Measurements from ENCODE around the gene WASHC2A.
"Not testable (repeated sequence)": the region's sequence is repeated elsewhere in the genome, so short reads cannot be mapped to it uniquely, and the experiment has no call there.

DNA sequence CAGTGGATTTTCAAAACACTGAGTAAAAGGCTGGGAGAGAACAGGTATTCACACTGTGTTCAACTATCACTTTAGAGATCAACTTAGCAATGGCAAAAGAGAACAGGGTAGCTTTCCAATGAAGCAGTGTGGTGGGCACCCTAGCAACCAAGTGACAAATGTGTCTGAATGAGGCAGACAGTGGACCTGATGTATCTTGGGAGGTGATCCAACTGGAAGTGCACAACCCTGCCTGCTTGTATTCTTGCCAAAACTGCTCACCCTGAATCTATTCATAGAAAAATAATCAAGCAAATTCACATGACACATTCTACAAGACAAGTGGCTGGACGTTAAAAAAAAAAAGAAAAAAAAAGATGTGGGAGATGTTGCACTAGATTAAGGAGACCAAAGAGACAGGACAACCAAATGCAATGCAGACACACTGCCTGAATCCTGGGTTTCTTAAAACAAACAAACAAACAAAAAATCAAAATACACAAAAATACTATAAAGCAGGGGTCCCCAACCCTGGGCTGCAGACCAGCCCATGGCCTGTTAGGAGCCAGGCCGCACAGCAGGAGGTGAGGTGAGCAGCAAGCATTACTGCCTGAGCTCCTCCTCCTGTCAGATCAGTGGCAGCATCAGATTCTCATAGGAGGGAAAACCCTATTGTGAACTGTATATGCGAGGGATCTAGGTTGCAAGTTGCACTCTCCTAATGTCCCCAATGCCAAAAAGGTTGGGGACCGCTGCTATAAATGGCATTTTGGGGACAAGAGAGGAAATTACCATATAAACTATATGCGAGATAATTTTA, 12.1 kb upstream of the WASHC2A start:
- TF ChIP-seq ZSCAN30 (tag by site-specific recombination; IDR thresholded peaks at IDR 0.05): not testable (repeated sequence)
- TF ChIP-seq, protein P1, sequence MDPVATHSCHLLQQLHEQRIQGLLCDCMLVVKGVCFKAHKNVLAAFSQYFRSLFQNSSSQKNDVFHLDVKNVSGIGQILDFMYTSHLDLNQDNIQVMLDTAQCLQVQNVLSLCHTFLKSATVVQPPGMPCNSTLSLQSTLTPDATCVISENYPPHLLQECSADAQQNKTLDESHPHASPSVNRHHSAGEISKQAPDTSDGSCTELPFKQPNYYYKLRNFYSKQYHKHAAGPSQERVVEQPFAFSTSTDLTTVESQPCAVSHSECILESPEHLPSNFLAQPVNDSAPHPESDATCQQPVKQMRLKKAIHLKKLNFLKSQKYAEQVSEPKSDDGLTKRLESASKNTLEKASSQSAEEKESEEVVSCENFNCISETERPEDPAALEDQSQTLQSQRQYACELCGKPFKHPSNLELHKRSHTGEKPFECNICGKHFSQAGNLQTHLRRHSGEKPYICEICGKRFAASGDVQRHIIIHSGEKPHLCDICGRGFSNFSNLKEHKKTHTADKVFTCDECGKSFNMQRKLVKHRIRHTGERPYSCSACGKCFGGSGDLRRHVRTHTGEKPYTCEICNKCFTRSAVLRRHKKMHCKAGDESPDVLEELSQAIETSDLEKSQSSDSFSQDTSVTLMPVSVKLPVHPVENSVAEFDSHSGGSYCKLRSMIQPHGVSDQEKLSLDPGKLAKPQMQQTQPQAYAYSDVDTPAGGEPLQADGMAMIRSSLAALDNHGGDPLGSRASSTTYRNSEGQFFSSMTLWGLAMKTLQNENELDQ (tag by site-specific recombination; IDR thresholded peaks at IDR 0.05; ENCODE audit: low read depth): not testable (repeated sequence)
- TF ChIP-seq, protein P2, sequence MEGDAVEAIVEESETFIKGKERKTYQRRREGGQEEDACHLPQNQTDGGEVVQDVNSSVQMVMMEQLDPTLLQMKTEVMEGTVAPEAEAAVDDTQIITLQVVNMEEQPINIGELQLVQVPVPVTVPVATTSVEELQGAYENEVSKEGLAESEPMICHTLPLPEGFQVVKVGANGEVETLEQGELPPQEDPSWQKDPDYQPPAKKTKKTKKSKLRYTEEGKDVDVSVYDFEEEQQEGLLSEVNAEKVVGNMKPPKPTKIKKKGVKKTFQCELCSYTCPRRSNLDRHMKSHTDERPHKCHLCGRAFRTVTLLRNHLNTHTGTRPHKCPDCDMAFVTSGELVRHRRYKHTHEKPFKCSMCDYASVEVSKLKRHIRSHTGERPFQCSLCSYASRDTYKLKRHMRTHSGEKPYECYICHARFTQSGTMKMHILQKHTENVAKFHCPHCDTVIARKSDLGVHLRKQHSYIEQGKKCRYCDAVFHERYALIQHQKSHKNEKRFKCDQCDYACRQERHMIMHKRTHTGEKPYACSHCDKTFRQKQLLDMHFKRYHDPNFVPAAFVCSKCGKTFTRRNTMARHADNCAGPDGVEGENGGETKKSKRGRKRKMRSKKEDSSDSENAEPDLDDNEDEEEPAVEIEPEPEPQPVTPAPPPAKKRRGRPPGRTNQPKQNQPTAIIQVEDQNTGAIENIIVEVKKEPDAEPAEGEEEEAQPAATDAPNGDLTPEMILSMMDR (tag by site-specific recombination; IDR thresholded peaks at IDR 0.05): not testable (repeated sequence)
